MM.1S (cell line): Measurements from ENCODE around the gene WIPI1.

Experiments
- DNase-seq: peaks from one replicate; pipeline ENCODE4 v3.0.0-alpha.2; 2015
- H2AFZ ChIP-seq: fragments of 300-600 bp; sonication (generic); 2 replicates; pipeline ENCODE4 v1.6.0; 2016; ENCODE audit warnings: antibody characterized with exemption, low read length
- H3F3A ChIP-seq: fragments of 300-600 bp; sonication (generic); 2 replicates; pipeline ENCODE4 v1.6.1; 2016; ENCODE audit warnings: mild to moderate bottlenecking, antibody characterized with exemption, low read length, moderate library complexity, mixed read lengths; ENCODE audit not compliant: insufficient read depth
- H3K27ac ChIP-seq: fragments of 300-600 bp; sonication (generic); 2 replicates; pipeline ENCODE4 v1.5.1; 2016; ENCODE audit warnings: mild to moderate bottlenecking, low read length
- H3K27me3 ChIP-seq: fragments of 300-600 bp; sonication (generic); replicated peaks from 2 replicates; pipeline ENCODE4 v1.6.0; 2016; ENCODE audit warnings: low read length; ENCODE audit not compliant: insufficient read depth
- H3K36me3 ChIP-seq: fragments of 300-600 bp; sonication (generic); replicated peaks from 2 replicates; pipeline ENCODE4 v1.6.1; 2016; ENCODE audit warnings: mild to moderate bottlenecking, low read length, mixed read lengths; ENCODE audit not compliant: insufficient read depth
- H3K4me1 ChIP-seq: fragments of 300-600 bp; sonication (generic); 2 replicates; pipeline ENCODE4 v1.6.1; 2016; ENCODE audit warnings: low read length, mixed read lengths
- H3K4me2 ChIP-seq: fragments of 300-600 bp; sonication (generic); 2 replicates; pipeline ENCODE4 v1.6.0; 2016; ENCODE audit warnings: low read depth, low read length
- H3K4me3 ChIP-seq: fragments of 300-600 bp; sonication (generic); 2 replicates; pipeline ENCODE4 v1.5.1; 2016; ENCODE audit warnings: low read length, mixed read lengths
- H3K79me2 ChIP-seq: fragments of 300-600 bp; sonication (generic); 2 replicates; pipeline ENCODE4 v1.6.1; 2016; ENCODE audit warnings: mixed run types, low read length, mixed read lengths
- H3K9ac ChIP-seq: fragments of 300-600 bp; sonication (generic); 2 replicates; pipeline ENCODE4 v1.6.1; 2016; ENCODE audit warnings: low read length, mixed read lengths
- H3K9me2 ChIP-seq: fragments of 300-600 bp; sonication (generic); replicated peaks from 2 replicates; pipeline ENCODE4 v1.6.1; 2016; ENCODE audit warnings: mild to moderate bottlenecking, low read length, mixed read lengths; ENCODE audit not compliant: insufficient read depth
- H3K9me3 ChIP-seq: fragments of 300-600 bp; sonication (generic); replicated peaks from 2 replicates; pipeline ENCODE4 v1.6.1; 2016; ENCODE audit warnings: mild to moderate bottlenecking, low read length, mixed read lengths; ENCODE audit not compliant: insufficient read depth
- H4K20me1 ChIP-seq: fragments of 300-600 bp; sonication (generic); 2 replicates; pipeline ENCODE4 v1.6.1; 2016; ENCODE audit warnings: mild to moderate bottlenecking, low read length, moderate library complexity, mixed read lengths; ENCODE audit not compliant: insufficient read depth
- EZH2 ChIP-seq: fragments of 300-600 bp; sonication (generic); optimal IDR thresholded peaks from 2 replicates; pipeline ENCODE3; 2017; ENCODE audit warnings: low read depth, mild to moderate bottlenecking, antibody characterized with exemption, low read length, mixed read lengths
- EZH2phosphoT487 ChIP-seq: fragments of 300-600 bp; sonication (generic); IDR thresholded peaks from 2 replicates; pipeline ENCODE4 v1.6.1; 2018; ENCODE audit warnings: antibody characterized with exemption, low read length
- TF ChIP-seq, protein P1 (sequence below): fragments of 300-600 bp; sonication (generic); IDR thresholded peaks from 2 replicates; pipeline ENCODE4 v1.5.1; 2016; ENCODE audit warnings: antibody characterized with exemption, low read length, mixed read lengths

Gene WIPI1

DNA sequence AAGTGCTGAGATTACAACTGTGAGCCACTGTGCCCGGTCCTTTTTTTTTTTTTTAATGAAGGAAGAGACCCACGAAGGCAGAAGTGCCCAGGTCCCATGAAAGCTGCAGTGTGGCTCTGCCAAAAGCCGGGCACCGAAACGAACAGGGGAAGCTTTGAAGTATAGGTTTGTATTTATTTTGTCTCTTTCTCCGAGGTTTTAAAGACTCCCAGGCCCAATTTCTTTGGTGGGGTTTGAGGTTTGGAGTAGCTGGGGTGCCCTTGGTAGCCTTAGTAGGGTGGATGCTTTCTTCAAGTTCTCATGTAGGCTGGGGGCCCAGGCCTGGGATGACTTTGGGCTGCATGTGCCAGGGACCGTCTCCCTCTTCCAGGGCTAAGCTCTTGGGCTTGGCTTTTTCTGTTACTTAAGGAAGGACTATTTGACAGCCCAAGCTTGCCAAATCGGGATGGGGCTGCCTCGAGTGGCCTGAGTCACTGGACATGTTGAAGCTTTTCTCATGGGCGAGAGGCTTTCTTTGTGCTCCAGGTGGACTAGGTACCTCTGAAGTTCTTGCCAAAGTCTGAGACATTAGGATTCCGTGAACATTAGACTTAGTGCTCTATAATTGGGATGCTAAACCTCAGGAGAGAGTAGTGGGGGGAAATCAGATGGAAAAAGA lies 66.3 kb downstream of the WIPI1 start:
- no peak overlapping the region for H3K4me2 ChIP-seq
- TF ChIP-seq EZH2, result no peak
- TF ChIP-seq, protein P1, sequence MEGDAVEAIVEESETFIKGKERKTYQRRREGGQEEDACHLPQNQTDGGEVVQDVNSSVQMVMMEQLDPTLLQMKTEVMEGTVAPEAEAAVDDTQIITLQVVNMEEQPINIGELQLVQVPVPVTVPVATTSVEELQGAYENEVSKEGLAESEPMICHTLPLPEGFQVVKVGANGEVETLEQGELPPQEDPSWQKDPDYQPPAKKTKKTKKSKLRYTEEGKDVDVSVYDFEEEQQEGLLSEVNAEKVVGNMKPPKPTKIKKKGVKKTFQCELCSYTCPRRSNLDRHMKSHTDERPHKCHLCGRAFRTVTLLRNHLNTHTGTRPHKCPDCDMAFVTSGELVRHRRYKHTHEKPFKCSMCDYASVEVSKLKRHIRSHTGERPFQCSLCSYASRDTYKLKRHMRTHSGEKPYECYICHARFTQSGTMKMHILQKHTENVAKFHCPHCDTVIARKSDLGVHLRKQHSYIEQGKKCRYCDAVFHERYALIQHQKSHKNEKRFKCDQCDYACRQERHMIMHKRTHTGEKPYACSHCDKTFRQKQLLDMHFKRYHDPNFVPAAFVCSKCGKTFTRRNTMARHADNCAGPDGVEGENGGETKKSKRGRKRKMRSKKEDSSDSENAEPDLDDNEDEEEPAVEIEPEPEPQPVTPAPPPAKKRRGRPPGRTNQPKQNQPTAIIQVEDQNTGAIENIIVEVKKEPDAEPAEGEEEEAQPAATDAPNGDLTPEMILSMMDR, result no peak
- H3K4me3 ChIP-seq, result no peak overlapping the region

DNA sequence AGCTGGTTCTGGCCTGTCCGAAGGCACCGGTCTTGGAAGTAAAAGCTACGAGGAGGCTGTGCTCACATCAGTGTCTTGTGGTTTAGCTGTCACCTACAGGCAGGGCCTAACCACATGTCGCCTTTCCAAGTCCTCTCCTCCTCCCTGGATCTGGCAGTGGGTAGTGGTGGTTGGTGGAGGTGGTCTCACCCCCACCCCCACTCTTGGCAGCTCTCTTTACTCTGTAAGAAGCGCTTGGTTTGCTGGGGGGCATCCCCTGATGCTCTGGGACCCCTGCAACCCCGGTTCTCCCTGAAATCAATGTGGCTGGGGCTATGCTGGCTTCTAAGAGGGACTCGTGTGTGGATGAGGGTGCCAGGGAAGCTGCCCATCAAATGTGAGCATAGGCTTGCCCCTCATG lies 68.3 kb downstream of the WIPI1 start:
- no peak overlapping the region for H3K4me3 ChIP-seq
- H3K79me2 ChIP-seq, result no peaks in the 10 kb centered on the region
- H3K27ac ChIP-seq, result no peak overlapping the region
- H3F3A ChIP-seq, result no peaks in the 10 kb centered on the region
- H3K27me3 ChIP-seq, result no peaks in the 10 kb centered on the region
- no peak overlapping the region for H3K9ac ChIP-seq
- no peaks in the 10 kb centered on the region for H3K36me3 ChIP-seq
- H3K4me1 ChIP-seq, result no peaks in the 10 kb centered on the region
- no peaks in the 10 kb centered on the region for H4K20me1 ChIP-seq
- no peak for DNase-seq
- H3K4me2 ChIP-seq, result no peak overlapping the region
- H3K9me3 ChIP-seq, result no peaks in the 10 kb centered on the region
- H3K9me2 ChIP-seq, result no peaks in the 10 kb centered on the region
- TF ChIP-seq, protein P1, result no peak
- TF ChIP-seq EZH2 (no peak), EZH2phosphoT487 (no peak)
- H2AFZ ChIP-seq, result no peak overlapping the region

More for the DNA sequence above, 66.3 kb downstream of the WIPI1 start:
- Histone ChIP-seq H3K27me3 (no peaks in the 10 kb centered on the region), H3K4me1 (no peaks in the 10 kb centered on the region), H3K36me3 (no peaks in the 10 kb centered on the region), H3F3A (no peaks in the 10 kb centered on the region), H3K9me2 (no peaks in the 10 kb centered on the region), H3K79me2 (no peaks in the 10 kb centered on the region), H3K9ac (no peak overlapping the region), H3K27ac (no peak overlapping the region), H3K9me3 (no peaks in the 10 kb centered on the region), H4K20me1 (no peaks in the 10 kb centered on the region), H2AFZ (no peak overlapping the region)
- no peak for DNase-seq

DNA sequence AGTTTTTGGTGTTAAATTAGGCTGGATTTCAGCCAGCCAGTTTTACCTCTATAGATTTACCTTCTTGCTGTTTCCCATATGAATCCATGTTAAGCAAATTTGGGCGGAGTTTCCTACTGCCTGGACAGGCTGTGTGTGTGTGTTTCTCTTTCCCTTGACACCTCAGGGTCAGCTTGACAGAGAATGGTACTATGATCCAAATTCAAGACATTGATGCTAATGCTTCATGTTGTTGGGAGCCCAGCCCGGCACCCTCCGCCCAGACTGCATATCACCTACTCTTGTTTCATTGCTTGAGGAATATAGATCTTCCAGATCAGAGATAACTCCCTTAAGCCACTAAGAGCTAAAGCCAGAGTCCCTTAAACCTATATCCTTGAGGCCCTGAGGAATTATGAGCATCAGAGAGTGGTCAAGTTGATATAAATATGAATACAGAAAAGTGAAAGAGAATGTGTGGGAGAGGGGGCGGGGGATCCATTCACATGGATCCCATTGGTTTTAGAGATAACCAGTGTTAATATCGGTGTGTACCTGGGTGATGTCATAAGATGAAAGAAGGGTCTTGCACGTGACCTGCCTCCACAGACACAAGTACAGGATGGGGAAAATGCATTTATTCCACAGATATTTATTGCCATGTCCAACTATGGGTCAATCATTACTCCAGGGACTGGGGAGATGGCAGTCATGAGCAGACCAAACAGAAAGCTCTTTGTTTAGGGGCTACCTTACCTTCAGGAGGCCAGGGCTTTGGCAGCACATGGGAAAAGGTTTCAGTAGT lies 69.7 kb downstream of the WIPI1 start:
- TF ChIP-seq, protein P1, result no peak
- no peak for TF ChIP-seq EZH2phosphoT487
- no peak for TF ChIP-seq EZH2
- Histone ChIP-seq H3K9me2 (no peaks in the 10 kb centered on the region), H4K20me1 (no peaks in the 10 kb centered on the region), H2AFZ (no peak overlapping the region), H3F3A (no peaks in the 10 kb centered on the region), H3K79me2 (no peaks in the 10 kb centered on the region), H3K9ac (no peak overlapping the region), H3K9me3 (no peaks in the 10 kb centered on the region), H3K36me3 (no peaks in the 10 kb centered on the region), H3K27ac (no peak overlapping the region), H3K4me1 (no peaks in the 10 kb centered on the region), H3K4me3 (no peak overlapping the region), H3K27me3 (no peaks in the 10 kb centered on the region), H3K4me2 (no peak overlapping the region)
- no peak for DNase-seq
